Right lobe of liver (tissue), 4 donors: ENCODE measurements around the gene TBC1D1.

ENCODE experiments used
- CTCF ChIP-seq, 4 donors: fragments of 200-600 bp in 3 of 4; fragments of 450-650 bp in 1 of 4; IDR thresholded peaks; one replicate each; pipeline versions ENCODE4 v1.5.1 to v1.8.0; 2016 to 2022; ENCODE audit warnings: antibody characterized with exemption in 4 of 4, mild to moderate bottlenecking in 2 of 4
- POLR2A ChIP-seq: fragments of 450-650 bp; IDR thresholded peaks from one replicate; pipeline ENCODE4 v1.6.1; 2017; ENCODE audit warnings: antibody characterized with exemption, mild to moderate bottlenecking
- donor health status: DM: no; HTN: no; CAD: no.
- donor health status: DM: no; HTN: no; CAD: no.
- donor health status: DM: no; HTN: yes; CAD: no.

- TF ChIP-seq CTCF (IDR thresholded peaks at IDR 0.05) (no peak), POLR2A (no peak)
Measured at GRCh38 chr4:38146383-38146782, 255.5 kb downstream of the TBC1D1 start.
